ENCODE results near the gene SRMS. TPM values are rescaled to one million over a fixed set of nuclear protein-coding genes. Genes with fewer than 3 reads are reported as not detected.

The SRMS gene
- total RNA-seq, 1 donor from 2014 or later: not detected

DNA sequence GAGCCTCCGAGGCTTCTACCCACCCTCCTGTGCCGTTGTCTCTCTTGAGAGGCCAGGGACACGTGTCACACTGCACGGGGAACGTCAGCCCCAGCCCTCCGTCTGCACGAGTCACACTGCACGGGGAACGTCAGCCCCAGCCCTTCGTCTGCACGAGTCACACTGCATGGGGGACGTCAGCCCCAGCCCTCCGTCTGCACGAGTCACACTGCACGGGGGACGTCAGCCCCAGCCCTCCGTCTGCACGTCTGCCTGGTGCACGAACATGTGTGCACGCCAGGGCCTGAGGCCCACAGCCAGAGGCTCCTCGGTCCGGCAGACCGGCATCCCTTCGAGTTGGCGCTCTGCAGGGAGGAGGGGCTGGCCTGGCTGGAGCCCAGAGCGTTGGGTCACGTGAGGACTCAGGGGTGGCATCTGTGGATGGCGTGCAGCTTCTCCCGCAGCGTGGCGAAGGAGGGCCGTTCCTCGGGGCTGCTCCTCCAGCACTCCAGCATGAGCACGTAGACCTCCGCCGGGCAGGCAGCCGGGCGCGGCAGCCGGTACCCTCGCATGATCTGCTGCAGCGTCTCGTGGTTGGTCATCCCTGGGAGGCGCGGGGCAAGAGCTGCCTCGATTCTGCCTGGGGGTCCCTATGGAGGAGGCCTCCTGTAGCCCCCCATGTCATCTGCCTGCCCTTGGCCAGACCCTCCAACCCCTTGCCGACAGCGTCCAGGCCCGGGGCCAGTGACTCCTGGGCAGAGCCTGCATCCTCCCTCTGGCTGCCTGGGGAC lies 6.9 kb downstream of the SRMS start:
- Histone ChIP-seq H3K27me3 (peaks cover 8% of the 10 kb centered on the region), H3K9me3 (no peaks in the 10 kb centered on the region), H3K4me1 (peaks cover 0 to 2% of the 10 kb centered on the region in 2 donors), H3K36me3 (no peaks in the 10 kb centered on the region), H3K27ac (no peak overlapping the region), H3K4me3 (no peak overlapping the region)
- no peak for DNase-seq (ENCODE audit: low spot score in 2 of 2)
- TF ChIP-seq, protein P1, sequence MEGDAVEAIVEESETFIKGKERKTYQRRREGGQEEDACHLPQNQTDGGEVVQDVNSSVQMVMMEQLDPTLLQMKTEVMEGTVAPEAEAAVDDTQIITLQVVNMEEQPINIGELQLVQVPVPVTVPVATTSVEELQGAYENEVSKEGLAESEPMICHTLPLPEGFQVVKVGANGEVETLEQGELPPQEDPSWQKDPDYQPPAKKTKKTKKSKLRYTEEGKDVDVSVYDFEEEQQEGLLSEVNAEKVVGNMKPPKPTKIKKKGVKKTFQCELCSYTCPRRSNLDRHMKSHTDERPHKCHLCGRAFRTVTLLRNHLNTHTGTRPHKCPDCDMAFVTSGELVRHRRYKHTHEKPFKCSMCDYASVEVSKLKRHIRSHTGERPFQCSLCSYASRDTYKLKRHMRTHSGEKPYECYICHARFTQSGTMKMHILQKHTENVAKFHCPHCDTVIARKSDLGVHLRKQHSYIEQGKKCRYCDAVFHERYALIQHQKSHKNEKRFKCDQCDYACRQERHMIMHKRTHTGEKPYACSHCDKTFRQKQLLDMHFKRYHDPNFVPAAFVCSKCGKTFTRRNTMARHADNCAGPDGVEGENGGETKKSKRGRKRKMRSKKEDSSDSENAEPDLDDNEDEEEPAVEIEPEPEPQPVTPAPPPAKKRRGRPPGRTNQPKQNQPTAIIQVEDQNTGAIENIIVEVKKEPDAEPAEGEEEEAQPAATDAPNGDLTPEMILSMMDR (IDR thresholded peaks at IDR 0.05): no peak
- intact Hi-C loops (cut with DNase I): no loop called here

DNA sequence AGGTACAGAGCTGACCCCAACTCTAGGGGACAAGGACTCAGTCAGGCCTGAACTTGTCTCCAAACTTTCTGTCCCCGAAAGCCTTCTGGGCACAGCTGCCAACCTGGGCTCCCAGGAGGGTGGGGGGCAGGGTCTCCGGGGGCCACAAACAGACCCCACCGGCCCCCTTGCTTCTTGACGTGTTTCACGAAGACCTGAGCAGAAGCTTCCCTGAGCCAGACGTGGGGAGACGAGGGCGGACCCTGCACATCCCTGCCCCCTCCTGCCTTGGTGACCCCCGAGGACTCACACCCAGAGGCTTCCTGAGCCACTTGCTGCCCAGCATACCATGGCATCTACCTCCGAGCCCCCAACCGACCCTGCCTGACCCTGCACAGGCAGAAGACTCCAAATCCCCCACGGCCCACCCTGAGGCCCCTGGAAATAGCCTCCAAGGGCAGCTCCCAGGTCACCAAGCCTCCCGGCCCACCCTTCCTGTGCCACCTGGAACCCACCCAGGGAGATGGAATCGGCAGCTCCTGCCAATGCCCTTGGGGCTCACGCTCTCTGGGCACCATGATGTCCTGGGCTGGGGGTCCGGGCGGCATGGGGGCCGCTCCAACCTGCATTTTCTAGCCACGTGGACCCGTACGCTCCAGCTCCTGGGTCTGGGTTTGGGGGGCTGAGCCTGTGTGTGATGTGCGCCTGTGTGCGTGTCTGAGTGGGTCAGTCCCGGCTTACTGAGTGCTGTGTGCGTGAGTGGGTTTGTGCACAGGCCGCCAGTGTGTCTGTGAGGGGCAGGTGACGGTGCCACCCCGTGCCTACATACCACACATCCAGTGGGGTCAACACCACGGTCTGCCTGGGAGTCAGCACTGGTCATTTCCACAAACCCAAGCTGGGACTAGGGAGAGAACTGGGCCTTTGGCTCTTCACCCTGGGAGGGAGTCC lies 7.8 kb downstream of the SRMS start:
- DNase-seq (ENCODE audit: low spot score in 2 of 2): no peak
- Histone ChIP-seq H3K27me3 (peaks cover 8% of the 10 kb centered on the region), H3K4me1 (peaks cover 0 to 2% of the 10 kb centered on the region in 2 donors), H3K4me3 (no peak overlapping the region), H3K27ac (no peak overlapping the region), H3K36me3 (no peaks in the 10 kb centered on the region), H3K9me3 (no peaks in the 10 kb centered on the region)
- TF ChIP-seq, protein P1 (IDR thresholded peaks at IDR 0.05): no peak
- intact Hi-C loops (cut with DNase I): loop anchor here (2.0 kb wide), 1 partner anchor 325 kb away; the partner anchor contains the start of gene TPD52L2

DNA sequence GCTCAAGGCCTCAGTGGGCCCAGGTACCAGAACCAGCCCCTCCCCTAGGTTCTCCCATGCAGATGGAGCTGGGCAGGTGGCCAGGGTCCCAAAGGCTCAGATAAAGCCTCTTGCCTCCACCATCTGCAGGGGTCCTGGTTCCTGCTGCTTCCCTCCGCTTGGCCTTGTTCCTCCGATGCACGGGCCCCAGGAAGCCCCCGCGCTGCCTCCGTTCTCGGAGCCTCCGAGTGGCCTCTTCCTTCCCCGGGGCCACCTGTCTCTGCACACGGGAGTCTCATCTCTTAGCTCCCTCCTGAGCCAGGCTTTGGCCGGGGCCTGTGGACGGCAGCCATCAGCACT lies 8.5 kb downstream of the SRMS start:
- no peak overlapping the region for H3K4me3 ChIP-seq
- no peak for DNase-seq (ENCODE audit: low spot score in 2 of 2)
- H3K27me3 ChIP-seq: peaks cover 8% of the 10 kb centered on the region
- no peaks in the 10 kb centered on the region for H3K9me3 ChIP-seq
- no peaks in the 10 kb centered on the region for H3K36me3 ChIP-seq
- peaks cover 0 to 2% of the 10 kb centered on the region in 2 donors for H3K4me1 ChIP-seq
- intact Hi-C loops (cut with DNase I): loop anchor here (2.0 kb wide), 1 partner anchor 326 kb away; the partner anchor contains the start of gene TPD52L2
- TF ChIP-seq, protein P1 (IDR thresholded peaks at IDR 0.05): no peak
- H3K27ac ChIP-seq: no peak overlapping the region

DNA sequence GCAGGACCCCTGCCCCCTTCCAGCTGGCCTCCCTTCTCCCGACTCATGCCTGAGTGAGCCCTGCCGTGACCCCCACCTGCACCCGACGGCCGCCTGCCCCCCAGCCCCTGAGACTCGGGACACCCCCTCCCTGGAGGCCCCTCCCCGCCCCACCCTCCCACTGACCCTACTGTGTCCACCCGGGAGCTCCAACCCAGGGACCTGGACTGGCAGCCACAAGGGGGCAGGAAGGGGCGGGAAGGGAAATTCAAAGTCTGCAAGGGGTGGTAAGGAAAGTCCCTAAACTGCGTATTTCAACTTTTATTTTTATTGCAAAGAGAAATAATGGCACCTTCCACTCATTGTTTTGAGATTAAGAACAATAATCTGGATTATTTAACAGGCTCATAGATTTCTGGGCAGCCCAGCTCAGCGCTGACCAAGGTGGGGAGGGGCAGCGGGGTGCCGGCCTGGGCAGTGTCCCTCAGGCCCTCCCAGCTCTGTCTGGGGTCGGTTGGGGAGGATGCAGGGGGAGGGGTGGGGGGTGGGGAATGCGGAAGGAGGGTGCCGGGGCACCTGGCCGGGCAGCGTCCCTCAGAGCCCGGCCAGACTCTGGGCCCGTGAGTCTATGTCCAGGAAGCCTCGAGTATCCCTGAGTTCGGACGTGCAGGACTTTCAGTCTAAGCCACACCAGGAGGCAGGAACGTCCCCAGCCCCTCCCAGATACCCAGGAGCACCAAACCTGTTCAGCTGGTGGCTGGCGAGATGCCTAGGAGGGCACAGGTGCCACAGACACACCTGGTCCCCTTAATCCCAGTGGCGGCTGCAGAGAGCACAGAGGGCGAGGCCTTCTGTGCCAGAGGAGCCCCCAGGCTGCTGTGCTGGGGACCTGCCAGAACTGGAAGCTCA lies 9.1 kb downstream of the SRMS start:
- Histone ChIP-seq H3K27me3 (peaks cover 8% of the 10 kb centered on the region), H3K4me1 (peaks cover 0 to 2% of the 10 kb centered on the region in 2 donors), H3K27ac (no peak overlapping the region), H3K36me3 (no peaks in the 10 kb centered on the region), H3K4me3 (peak overlapping the region in 1 of 2 donors; percentile 32), H3K9me3 (no peaks in the 10 kb centered on the region)
- intact Hi-C loops (cut with DNase I): loop anchor here (1.0 to 2.0 kb wide), 2 partner anchors 326 to 435 kb away; partner anchors contain the start of gene TPD52L2
- TF ChIP-seq, protein P1 (IDR thresholded peaks at IDR 0.05): no peak
- DNase-seq (ENCODE audit: low spot score in 2 of 2): no peak

All from ascending aorta (tissue), 2 donors.